ENCODE results near the gene WWOX. TPM values are rescaled to one million over a fixed set of nuclear protein-coding genes. Genes with fewer than 3 reads are reported as not detected.

Gene WWOX
- total and polyA plus RNA-seq, 2 of the 8 experiments (the other 6 are each of a cell fraction or from before 2014, with no cell fraction given) = 5.4 to 16.7 TPM

GRCh38 chr16:78390508-78391324 lies 291.3 kb downstream of the WWOX start:
- no peak for DNase-seq (ENCODE audit: low read depth in 1 of 2, low spot score in 2 of 2)
- Histone ChIP-seq H3K27me3 (replicated peaks in 1 of 4; ENCODE audit: control insufficient read depth in 3 of 4, extremely low read depth in 1 of 4, insufficient read depth in 3 of 4, low read length in 3 of 4) (no peaks in the 10 kb centered on the region), H3K4me1 (replicated peaks in 1 of 4; ENCODE audit: control insufficient read depth in 3 of 4, insufficient read depth in 4 of 4, low read length in 3 of 4) (peaks cover 0 to 5% (median 0%) of the 10 kb centered on the region in 4 experiments; a peak in 1 of 7 replicates), H3K27ac (ENCODE audit: low read depth, low read length) (no peak overlapping the region), H2BK12ac (ENCODE audit: low read depth, low read length) (no peak overlapping the region), H4K8ac (ENCODE audit: extremely low read depth, insufficient read depth, low read length) (no peak overlapping the region), H3K79me1 (ENCODE audit: low read depth, low read length) (no peaks in the 10 kb centered on the region), H3K4me3 (ENCODE audit: extremely low read depth in 1 of 4, insufficient read depth in 2 of 4, low read depth in 3 of 4, low read length in 4 of 4) (no peak overlapping the region), H4K5ac (ENCODE audit: insufficient read length, low read depth, low read length) (no peak overlapping the region), H4K20me1 (replicated peaks in 1 of 2; ENCODE audit: control insufficient read depth in 1 of 2, insufficient read depth in 2 of 2, low read length in 2 of 2) (no peaks in the 10 kb centered on the region), H4K91ac (replicated peaks; ENCODE audit: insufficient read length, low read length) (no peak overlapping the region), H2AK5ac (ENCODE audit: low read depth, low read length) (no peak overlapping the region), H2BK20ac (ENCODE audit: low read length) (no peak overlapping the region), H3K4me2 (ENCODE audit: insufficient read depth in 1 of 2, low read depth in 2 of 2, low read length in 2 of 2) (no peak overlapping the region), H3K36me3 (ENCODE audit: control insufficient read depth in 2 of 4, insufficient read depth in 4 of 4, low read length in 3 of 4) (peaks cover 0 to 4% (median 0%) of the 10 kb centered on the region in 4 experiments; a peak in 3 of 8 replicates), H3K23ac (ENCODE audit: insufficient read length) (no peak overlapping the region), H3K18ac (ENCODE audit: extremely low read depth, low read length) (no peak overlapping the region), H3K14ac (ENCODE audit: insufficient read length) (no peak overlapping the region), H3K56ac (replicated peaks; ENCODE audit: insufficient read length, low read depth, low read length) (no peak overlapping the region), H3K9ac (replicated peaks in 1 of 4; ENCODE audit: extremely low read depth in 1 of 4, low read depth in 3 of 4, low read length in 3 of 4) (no peak overlapping the region), H2BK5ac (ENCODE audit: low read depth, low read length) (no peak overlapping the region), H3K4ac (replicated peaks; ENCODE audit: insufficient read length, low read depth, low read length) (no peak overlapping the region), H3K9me3 (ENCODE audit: insufficient read depth in 2 of 2, low read depth in 1 of 2, low read length in 1 of 2) (peaks cover 14 to 15% of the 10 kb centered on the region in 2 experiments), H3K23me2 (ENCODE audit: low read depth, low read length) (no peaks in the 10 kb centered on the region), H2BK120ac (replicated peaks; ENCODE audit: low read depth, low read length) (no peak overlapping the region), H3K79me2 (ENCODE audit: control insufficient read depth in 1 of 2, insufficient read depth in 2 of 2, low read length in 2 of 2) (no peaks in the 10 kb centered on the region), H2BK15ac (ENCODE audit: low read length) (no peak overlapping the region), H2AFZ (ENCODE audit: low read length) (no peak overlapping the region)
- ChIA-PET POLR2A (ENCODE audit: partially characterized antibody) (no interaction called here), CTCF (ENCODE audit: partially characterized antibody) (no interaction called here)
- no peak for FAIRE-seq
- 90% methylated on average over 7 of the region's 7 CpGs; no CpG with 5 or more reads in 1 of the 2 experiments for WGBS, 2 experiments (ENCODE audit: extremely low coverage in 1 of 2, insufficient coverage in 1 of 2, insufficient read length in 1 of 2, insufficient replicate concordance in 2 of 2, low coverage in 1 of 2, low lambda C conversion rate in 2 of 2, missing lambda C conversion rate in 1 of 2)
- TF ChIP-seq JUND (IDR thresholded peaks at IDR 0.05; ENCODE audit: low read length) = no peak
- TF ChIP-seq SP1 (IDR thresholded peaks at IDR 0.05; ENCODE audit: low read depth, low read length) = no peak
- TF ChIP-seq MAX (IDR thresholded peaks at IDR 0.05) = no peak
- no peak for TF ChIP-seq KDM1A (IDR thresholded peaks at IDR 0.05; ENCODE audit: borderline replicate concordance, low read length)
- no peak for TF ChIP-seq TEAD4 (IDR thresholded peaks at IDR 0.05; ENCODE audit: low read depth, low read length)
- TF ChIP-seq EZH2 (IDR thresholded peaks at IDR 0.05; ENCODE audit: low read depth, low read length, severe bottlenecking) = no peak
- no peak for TF ChIP-seq ATF2 (IDR thresholded peaks at IDR 0.05; ENCODE audit: low read length)
- TF ChIP-seq RFX5 (IDR thresholded peaks at IDR 0.05; ENCODE audit: borderline replicate concordance, low read depth, low read length) = no peak
- no peak for TF ChIP-seq JUN (IDR thresholded peaks at IDR 0.05; ENCODE audit: low read depth, low read length)
- TF ChIP-seq USF2 (IDR thresholded peaks at IDR 0.05; ENCODE audit: low read length) = no peak

Measured in H1 (cell line).